ENCODE results near the gene DHRS4. TPM values are rescaled to one million over a fixed set of nuclear protein-coding genes. Genes with fewer than 3 reads are reported as not detected.

DHRS4 gene
- total and polyA plus RNA-seq, 2 of the 13 experiments (the other 11 are each of a cell fraction or from before 2014, with no cell fraction given) = 23.9 to 45.1 TPM

GRCh38 chr14:23936084-23936829 is 17.3 kb upstream of the DHRS4 start (continued):
- TF ChIP-seq MTERF4 (CRISPR knock-in tag; IDR thresholded peaks at IDR 0.05) (no peak), THRA (CRISPR knock-in tag; IDR thresholded peaks at IDR 0.05; ENCODE audit: borderline replicate concordance) (peak; percentile 34; the same call in 1 of the 2 replicates), ZNF3 (CRISPR knock-in tag; IDR thresholded peaks at IDR 0.05) (0 out of 2 replicates have a peak, but pooled peaks have one; percentile 36), ZNF121 (CRISPR knock-in tag; IDR thresholded peaks at IDR 0.05) (peak; percentile 89), RCOR2 (CRISPR knock-in tag; IDR thresholded peaks at IDR 0.05) (peak; percentile 66; the same call in 1 of the 2 replicates), PPARG (CRISPR knock-in tag; conservative IDR thresholded peaks at IDR 0.05) (0 out of 2 replicates have a peak, but pooled peaks have one; percentile 16), ZNF274 (CRISPR knock-in tag; IDR thresholded peaks at IDR 0.05) (0 out of 2 replicates have a peak, but pooled peaks have one; percentile 30), RXRA (CRISPR knock-in tag; IDR thresholded peaks at IDR 0.05) (no peak), MAFK (conservative IDR thresholded peaks at IDR 0.05 in 1 of 2, IDR thresholded peaks at IDR 0.05 in 1 of 2; ENCODE audit: low read length in 2 of 2) (peak; percentile 44 to 61), NFE2L2 (IDR thresholded peaks at IDR 0.05; ENCODE audit: low read length) (no peak), ZBTB34 (CRISPR knock-in tag; IDR thresholded peaks at IDR 0.05) (peak; percentile 65), ZFP36L2 (CRISPR knock-in tag; IDR thresholded peaks at IDR 0.05) (0 out of 2 replicates have a peak, but pooled peaks have one; percentile 61), GLI4 (CRISPR knock-in tag; IDR thresholded peaks at IDR 0.05; ENCODE audit: borderline replicate concordance) (0 out of 2 replicates have a peak, but pooled peaks have one; percentile 23), ZNF576 (CRISPR knock-in tag; IDR thresholded peaks at IDR 0.05) (no peak), ZNF710 (CRISPR knock-in tag; IDR thresholded peaks at IDR 0.05; ENCODE audit: borderline replicate concordance) (peak; percentile 36; the same call in 1 of the 2 replicates), ZNF501 (CRISPR knock-in tag; IDR thresholded peaks at IDR 0.05) (peak; percentile 83), ZNF781 (CRISPR knock-in tag; IDR thresholded peaks at IDR 0.05; ENCODE audit: borderline replicate concordance, not compliant biosample characterization) (peak; percentile 48), KAT7 (CRISPR knock-in tag; IDR thresholded peaks at IDR 0.05; ENCODE audit: borderline replicate concordance) (no peak)
